GM18508 (cell line): ENCODE data around the gene SND1.

Experiments
- ATAC-seq: cut with Tn5 transposase; IDR thresholded peaks from one replicate; pipeline ENCODE4 v1.9.1; 2021; ENCODE audit warnings: moderate number of reproducible peaks; ENCODE audit not compliant: insufficient read depth, unreplicated experiment

The SND1 gene

DNA sequence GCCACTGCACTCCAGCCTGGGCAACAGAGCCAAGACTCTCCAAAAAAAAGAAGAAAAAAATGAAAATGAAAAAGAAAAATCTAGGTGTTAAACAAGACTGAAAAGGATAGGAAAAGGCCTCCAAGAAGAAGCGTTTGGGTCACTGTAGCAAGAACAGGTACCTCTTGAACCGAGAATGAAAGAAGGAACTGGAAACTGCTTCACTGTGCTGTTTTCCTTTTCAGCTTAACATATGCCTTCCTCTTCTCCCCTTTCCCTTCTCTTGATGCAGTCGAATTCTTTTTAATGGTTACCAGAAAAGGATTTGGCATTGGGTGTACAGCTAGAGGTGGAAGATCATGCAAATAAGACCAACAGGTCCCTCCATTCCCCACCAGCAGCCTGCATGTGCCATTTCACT is 351.2 kb downstream of the SND1 start:
- ATAC-seq, result no peak

DNA sequence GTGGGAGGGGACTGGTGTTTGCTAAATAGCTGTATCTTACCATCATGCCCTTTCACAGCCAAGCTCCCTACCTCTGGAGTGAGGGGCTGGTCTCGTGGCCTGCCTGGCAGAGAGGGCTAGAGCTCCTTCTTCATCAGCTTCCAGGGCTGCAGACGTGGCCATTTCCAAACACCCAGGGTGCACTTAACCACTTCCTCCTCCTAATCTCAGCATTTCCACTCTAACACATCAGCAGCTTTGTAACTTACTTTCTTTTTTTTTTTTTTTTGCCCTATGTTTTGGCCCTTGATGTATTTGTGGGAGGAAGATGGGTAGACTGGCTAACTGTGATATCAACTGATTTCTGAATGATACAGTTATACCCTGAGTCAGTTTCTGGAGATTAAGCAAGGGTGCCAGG is 351.8 kb downstream of the SND1 start:
- ATAC-seq, result no peak

- no peak for ATAC-seq
These were observed 352.6 kb downstream of the SND1 start for GRCh38 chr7:128004623-128005022.

- no peak for ATAC-seq
These were observed 353.1 kb downstream of the SND1 start for GRCh38 chr7:128005117-128005516.

GRCh38 chr7:128005759-128006159 is 353.8 kb downstream of the SND1 start:
- ATAC-seq, result no peak

DNA sequence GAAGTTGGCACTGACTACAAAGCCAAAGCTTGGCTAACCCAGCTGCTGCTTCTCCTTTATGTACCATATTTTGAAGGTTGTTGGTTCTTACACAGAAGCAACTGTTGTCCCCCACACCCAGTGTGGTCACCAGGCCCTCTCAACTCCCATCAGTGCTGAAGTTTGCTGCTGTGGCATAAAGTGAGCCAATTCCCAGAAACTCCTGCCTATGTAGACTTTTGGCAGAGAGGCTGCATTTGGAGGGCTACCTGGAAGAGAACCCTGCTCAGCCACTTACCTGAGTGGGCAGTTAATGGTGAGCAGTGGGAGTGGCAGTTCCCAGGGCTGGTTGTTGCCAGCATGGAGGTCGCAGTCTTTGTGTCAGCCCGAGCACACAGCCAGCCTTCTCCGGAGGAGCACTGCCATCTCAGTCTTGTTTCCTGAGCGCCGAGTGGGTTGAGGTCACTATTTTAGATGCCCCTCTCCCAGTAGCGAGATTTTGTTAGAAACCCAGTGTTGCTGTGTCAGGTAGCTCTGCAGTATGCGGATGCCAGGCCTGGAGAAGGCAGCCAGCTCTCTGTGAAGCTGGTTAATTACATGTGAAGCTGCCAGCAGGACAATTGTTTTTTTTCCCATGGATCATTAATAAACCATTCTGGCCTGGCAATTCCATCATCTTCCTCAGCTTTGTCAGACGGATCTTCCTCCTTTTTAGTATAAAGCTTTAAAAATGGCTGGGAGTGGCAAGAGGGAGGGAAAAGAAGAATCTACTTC is 354.7 kb downstream of the SND1 start:
- no peak for ATAC-seq

GRCh38 chr7:128007303-128007680 is 355.3 kb downstream of the SND1 start:
- no peak for ATAC-seq

GRCh38 chr7:128008141-128008540 is 356.1 kb downstream of the SND1 start:
- ATAC-seq, result no peak

- ATAC-seq, result no peak
These were observed 356.8 kb downstream of the SND1 start for GRCh38 chr7:128008744-128009143.

DNA sequence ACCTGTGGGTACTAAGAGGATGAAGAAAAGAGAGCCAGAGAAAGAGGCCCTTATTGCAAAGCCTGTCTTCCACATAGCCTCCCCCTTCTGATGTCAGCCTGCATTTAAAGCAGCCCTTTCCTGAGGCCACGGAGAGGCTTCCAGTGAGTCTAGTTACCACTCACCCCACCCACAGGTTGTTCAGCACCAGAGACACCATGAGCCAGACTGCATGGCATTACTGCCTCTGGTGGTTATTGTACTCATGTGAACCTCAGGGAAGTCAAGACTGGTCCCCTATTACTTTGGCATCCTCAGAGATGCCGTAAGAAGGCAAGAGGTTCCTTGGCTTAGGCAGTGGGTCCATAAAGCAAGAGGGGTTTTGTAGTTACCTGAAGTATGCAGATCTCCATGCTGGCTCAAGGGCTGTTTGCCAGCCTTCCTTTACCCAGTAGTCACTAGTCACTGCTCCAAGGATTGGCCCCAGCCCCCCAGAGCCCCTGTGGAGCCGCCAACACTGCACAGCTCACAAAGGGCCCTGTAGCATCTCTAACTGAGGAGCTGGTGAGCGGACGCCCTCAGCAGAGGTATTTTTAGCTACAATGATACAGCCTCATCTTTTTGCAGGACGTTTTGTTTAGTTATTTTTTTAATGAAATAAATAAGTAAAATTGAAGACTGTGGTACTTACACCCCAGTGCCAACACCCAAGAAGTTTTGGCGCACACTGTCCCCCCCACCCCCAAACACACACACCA is 358.6 kb downstream of the SND1 start:
- no peak for ATAC-seq

DNA sequence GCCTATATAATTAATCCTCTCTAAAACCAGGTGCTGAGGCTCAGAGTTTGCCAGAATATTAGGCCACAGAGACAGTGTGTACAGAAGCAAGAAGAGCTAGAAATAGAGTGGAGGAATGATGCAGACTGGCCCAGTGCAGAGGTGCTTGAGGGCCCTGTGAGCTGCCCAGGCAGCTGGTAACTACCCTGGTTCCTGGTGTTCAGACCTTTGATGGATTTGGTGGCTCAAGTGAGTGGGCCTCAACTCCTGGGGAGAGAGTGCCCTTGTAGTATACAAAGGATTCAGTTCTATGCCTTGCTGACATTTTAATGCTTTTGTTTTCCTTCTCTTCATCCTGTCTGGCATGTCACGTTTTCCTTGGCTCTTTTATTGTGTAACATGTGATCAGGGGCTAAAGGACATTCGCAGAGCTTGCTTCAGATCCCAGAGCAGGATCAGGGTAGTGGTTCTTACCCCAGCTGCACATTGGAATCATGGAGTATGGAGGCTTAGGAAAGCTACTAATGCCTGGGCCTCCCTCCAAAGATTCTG is 359.2 kb downstream of the SND1 start:
- ATAC-seq, result no peak

DNA sequence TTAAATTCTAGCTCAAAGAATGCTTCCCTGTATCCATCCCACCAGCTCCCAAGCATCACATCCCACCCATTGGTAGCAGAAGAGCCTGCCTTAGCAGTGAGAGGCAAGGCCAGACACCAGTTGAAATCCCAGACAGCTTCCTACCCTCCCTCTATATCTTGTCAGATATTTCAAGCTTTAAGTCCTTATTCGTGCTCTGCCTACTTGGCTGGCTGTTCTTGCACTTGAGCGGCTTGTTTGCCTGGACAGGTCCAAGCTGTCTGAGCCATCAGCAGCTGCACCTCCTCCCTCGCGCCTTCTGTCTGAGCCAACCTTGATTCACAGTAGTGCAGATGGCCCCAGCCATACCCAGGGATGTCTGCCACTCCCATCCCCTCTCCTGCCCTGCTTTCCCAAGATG is 362.8 kb downstream of the SND1 start:
- ATAC-seq, result no peak

- ATAC-seq, result no peak
These were observed 365.5 kb downstream of the SND1 start for GRCh38 chr7:128017460-128017859.

- no peak for ATAC-seq
These were observed 366.2 kb downstream of the SND1 start for GRCh38 chr7:128017862-128018845.

GRCh38 chr7:128019288-128019687 is 367.3 kb downstream of the SND1 start:
- no peak for ATAC-seq

DNA sequence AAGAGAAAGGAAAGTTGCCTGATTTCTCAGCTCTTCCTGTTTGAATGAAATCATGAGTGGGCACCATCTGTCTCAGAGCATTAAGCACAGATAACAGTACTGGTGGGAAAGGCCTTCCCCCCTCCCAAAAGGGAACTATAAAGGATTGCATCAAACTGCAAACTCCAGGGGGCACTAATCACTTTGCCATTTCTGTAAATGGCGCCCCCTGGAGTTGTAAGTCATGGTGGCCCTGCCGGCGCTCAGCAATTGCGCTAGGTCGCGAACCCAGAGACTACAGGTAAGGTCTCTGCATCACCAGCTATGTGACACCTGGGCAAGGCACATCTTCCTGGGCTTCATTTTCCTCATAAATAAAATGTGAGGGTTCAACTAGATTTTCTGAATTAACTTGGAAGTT is 368.2 kb downstream of the SND1 start:
- ATAC-seq, result no peak

DNA sequence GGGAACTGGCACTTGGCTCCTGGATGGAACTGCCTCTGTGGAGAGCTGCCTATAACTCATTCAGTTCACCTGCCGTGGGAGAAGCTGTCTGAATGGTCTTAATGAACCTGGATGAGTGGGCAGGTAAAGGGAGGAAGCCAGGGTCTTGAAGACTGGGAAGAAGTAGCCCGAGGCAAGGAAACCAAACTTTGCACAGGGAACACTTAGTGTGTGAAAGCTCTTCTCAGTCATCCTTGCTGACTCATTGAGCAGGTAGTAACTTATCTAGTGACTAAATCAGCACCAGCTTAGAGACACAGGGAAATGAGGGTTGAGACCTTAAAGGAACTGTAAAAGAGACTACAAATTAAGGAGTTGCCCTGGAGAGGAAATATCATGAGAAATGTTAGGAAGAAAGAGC is 369.4 kb downstream of the SND1 start:
- ATAC-seq, result no peak

DNA sequence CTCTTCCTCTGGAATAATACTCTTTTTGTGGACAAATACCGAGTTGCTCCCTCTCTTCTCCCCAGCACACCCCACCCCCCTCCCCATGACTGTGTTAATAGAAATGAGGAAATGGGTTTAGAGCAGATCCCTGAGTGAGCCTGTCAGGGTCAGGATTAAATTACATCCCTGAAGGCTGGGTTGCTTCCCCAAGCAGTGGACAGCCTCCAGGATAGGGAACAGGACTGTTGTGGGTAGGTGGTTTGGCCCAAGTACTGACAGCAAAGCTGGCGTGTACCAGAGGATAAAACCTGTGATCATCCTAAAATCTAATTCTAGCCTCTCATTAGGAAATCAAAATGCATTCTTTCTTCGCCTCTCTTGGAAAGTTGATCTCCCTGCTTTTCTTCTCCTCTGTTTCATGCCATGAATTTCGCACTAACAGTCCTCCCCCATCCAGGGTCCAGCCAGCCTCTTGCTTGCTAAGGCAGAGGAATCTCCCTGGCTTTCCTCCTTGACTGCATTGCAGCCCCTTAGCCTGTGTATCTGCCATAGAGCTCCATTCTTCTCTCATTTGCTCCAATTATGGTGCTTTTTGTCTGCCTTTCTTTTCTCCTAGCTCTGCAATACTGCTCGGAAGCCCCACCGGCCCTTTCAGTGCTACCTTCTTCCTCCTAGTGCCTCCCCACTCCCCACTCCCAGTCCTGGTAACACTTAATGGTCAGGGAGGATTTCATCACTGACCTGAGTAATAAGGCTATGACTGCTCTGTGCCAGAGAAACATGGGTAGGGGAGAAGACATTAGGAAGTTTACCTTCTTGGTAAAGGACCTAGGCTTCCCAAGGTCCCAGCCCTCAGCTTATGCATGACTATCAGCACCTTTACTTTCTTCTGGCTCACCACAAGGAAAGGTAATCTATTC is 370.9 kb downstream of the SND1 start:
- ATAC-seq, result no peak

DNA sequence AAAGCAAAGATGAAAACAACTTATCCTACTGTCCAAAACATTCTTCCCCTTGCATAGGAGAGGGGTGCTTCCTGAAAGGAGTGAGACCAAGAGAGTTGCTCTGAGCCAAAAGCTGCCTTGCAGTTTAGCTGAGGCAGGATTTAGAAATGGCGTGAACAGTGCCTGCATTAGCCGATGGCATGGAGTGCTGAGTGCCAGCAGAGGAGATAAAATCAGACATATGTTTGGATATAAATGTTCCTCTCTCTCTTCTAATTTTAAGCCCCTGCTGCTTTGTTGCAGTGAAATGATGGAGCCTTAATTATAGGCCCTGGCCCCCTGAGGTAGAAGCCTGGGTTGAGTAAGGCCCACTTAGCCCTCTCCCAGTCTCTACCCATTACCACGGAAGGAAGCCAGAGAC is 372.2 kb downstream of the SND1 start:
- no peak for ATAC-seq

GRCh38 chr7:128025380-128025779 is 373.4 kb downstream of the SND1 start:
- ATAC-seq, result no peak
